RWPE1 (cell line): ENCODE results near the gene CARM1.
A peak's percentile ranks its signal among the peaks of the same experiment; 100 is the strongest.

ENCODE experiments used
- CTCF ChIA-PET: fragments of 350-600 bp; sonication (Branson Sonifier 250); formaldehyde crosslinking; extraction: SDS; loops from one replicate; lab custom pipeline; 2021; lab: Yijun Ruan, JAX
- POLR2A ChIA-PET: fragments of 400-600 bp; formaldehyde crosslinking; extraction: SDS; loops from one replicate; lab custom pipeline; 2020; ENCODE audit warnings: antibody characterized with exemption; ENCODE audit not compliant: low non-redundant PET; lab: Yijun Ruan, JAX
- DNase-seq: peaks from one replicate; pipeline ENCODE4 v3.0.0; 2012; ENCODE audit warnings: low spot score
- H3K27ac ChIP-seq: fragments of 450-650 bp; 2 replicates; pipeline ENCODE4 v1.5.1; 2017
- TF ChIP-seq, protein P1 (sequence below): fragments of 450-650 bp; conservative IDR thresholded peaks from 2 replicates; pipeline ENCODE4 v1.5.1; 2017; ENCODE audit warnings: low read depth, mild to moderate bottlenecking

The CARM1 gene

DNA sequence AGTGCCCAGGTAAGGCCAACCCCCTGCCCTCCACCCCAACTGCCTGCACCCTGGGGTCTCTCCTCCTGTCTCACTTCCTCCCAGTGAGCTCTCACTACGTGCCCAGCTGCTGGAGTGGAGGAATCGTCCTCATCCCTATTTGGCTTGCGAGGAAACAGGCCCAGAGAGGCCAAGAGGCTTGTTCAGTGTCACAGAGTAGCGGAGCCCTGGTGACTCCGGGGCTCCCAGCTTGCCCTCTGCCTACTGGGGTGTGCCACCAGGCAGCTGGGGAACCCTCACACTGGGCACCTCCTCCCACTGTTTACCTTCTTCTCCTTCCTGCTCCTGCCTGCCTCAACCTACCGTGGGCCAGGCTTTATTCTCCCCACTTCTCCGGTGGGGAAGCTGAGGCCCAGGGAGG lies 41.0 kb upstream of the CARM1 start:
- H3K27ac ChIP-seq = peak overlapping the region; percentile 41
- TF ChIP-seq, protein P1, sequence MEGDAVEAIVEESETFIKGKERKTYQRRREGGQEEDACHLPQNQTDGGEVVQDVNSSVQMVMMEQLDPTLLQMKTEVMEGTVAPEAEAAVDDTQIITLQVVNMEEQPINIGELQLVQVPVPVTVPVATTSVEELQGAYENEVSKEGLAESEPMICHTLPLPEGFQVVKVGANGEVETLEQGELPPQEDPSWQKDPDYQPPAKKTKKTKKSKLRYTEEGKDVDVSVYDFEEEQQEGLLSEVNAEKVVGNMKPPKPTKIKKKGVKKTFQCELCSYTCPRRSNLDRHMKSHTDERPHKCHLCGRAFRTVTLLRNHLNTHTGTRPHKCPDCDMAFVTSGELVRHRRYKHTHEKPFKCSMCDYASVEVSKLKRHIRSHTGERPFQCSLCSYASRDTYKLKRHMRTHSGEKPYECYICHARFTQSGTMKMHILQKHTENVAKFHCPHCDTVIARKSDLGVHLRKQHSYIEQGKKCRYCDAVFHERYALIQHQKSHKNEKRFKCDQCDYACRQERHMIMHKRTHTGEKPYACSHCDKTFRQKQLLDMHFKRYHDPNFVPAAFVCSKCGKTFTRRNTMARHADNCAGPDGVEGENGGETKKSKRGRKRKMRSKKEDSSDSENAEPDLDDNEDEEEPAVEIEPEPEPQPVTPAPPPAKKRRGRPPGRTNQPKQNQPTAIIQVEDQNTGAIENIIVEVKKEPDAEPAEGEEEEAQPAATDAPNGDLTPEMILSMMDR = no peak
- POLR2A ChIA-PET = no interaction called here
- DNase-seq = no peak
- CTCF ChIA-PET = interaction anchor here (0.5 to 2.0 kb wide), 5 partner anchors 17 to 356 kb away, joined by 3 to 9 read pairs (median 3); partner anchors contain the start of gene DNM2

DNA sequence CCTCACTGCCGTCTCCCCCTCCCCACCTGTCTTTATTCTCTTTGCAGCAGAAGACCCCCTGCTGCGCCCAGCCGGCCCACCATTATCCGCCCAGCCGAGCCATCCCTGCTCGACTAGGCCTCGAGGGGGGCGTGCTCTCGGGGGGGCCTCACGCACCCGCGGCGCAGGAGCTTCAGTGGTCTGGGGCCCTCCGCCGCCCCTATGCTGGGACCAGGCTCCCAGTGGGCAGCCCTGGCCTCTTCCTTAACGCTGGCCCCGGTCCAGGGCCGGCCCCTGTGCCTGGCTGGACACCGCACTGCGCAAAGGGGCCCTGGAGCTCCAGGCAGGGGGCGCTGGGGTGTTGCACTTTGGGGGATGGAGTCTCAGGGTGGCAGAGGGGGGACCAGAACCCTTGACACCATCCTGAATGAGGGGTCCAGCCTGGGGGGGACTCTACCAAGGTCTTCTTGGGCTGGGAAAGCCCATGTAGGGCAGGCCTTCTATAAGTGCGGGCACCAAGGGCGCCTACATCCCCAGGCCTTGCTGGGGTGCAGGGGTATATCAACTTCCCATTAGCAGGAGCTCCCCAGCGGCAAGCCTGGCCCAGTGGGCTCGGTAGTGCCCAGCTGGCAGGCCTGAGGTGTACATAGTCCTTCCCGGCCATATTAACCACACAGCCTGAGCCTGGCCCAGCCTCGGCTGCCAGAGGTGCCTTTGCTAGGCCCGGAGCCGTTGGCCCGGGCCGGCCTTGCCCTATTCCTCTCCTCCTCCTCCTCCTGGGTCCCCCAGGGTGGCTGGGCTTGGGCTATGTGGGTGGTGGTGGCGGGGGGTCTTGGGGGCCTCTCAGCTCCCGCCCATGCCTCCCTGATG lies 40.2 kb upstream of the CARM1 start:
- CTCF ChIA-PET = interaction anchor here (0.5 to 2.0 kb wide), 6 partner anchors 18 to 357 kb away, joined by 3 to 9 read pairs (median 3); partner anchors contain the start of gene DNM2
- TF ChIP-seq, protein P1 = no peak
- POLR2A ChIA-PET = no interaction called here
- no peak for DNase-seq
- H3K27ac ChIP-seq = peak overlapping the region; percentile 54

DNA sequence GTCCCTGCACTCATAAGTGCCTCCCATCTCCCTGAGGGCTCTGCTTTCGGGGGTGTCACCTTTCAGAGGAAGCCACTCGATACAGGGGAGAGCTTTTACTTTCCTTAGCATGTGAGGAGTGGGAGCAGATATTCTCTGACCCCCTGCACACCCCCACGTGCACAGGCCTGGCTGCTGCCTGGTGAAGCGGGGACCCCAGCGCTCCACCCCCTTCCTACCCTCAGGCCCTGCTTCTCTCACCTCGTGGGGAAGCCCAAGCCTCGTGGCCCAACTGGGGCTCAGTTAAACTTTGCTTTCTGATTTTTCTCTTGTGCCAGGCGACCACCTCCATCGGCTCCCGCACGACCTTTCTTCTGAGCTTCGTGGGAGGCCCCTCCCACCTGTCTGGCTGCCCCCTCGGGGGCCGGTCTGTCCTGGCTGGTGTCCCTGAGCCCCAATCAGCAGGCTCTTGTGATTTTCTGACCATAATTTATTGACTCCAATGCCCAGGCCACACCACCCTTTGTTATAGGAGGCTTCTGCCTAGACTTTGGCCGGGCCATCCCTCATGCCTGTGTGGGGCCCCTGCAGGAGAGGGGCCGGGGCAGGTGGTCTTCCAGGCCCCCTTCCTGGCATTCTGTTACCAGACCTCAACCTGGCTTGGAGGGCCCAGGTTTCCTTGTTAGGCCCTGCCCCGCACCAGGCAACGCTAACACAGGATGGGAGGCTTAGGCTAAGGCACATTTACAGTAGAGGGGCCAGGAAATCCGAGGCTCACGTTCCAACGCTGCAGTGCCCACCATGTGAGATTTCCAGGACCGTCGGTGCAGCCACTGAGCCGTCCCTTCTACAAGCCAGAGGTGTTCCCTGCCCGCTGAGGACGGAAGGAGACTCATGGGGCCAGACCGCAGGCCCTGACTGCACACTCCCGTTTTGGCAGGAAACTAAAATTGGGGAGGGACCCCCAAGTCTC lies 39.1 kb upstream of the CARM1 start:
- H3K27ac ChIP-seq = peak overlapping the region; percentile 54
- DNase-seq = no peak
- POLR2A ChIA-PET = no interaction called here
- TF ChIP-seq, protein P1 = no peak
- CTCF ChIA-PET = interaction anchor here (0.6 kb wide), 2 partner anchors 31 to 115 kb away, joined by 3 to 4 read pairs; no protein-coding TSS in a partner anchor

DNA sequence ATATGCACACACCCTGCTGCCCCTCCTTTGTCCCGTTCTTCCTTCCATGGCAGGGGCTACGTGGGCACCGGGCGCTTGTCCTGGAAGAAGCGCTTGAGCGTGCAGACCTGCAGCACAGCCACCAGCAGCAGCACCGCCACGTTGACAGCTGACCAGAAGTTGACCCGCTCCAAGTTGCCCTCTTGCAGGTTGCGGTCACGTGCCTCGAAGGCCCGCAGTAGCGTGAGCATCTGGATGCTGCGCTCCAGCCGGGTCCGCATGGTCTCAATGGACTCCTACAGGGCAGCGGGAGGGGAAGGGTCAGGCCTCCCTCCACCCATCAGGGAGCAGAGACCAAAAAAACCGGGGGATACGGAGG lies 38.4 kb upstream of the CARM1 start:
- DNase-seq = no peak
- ChIA-PET POLR2A (no interaction called here), CTCF (no interaction called here)
- TF ChIP-seq, protein P1 = no peak
- H3K27ac ChIP-seq = peak overlapping the region; percentile 54

DNA sequence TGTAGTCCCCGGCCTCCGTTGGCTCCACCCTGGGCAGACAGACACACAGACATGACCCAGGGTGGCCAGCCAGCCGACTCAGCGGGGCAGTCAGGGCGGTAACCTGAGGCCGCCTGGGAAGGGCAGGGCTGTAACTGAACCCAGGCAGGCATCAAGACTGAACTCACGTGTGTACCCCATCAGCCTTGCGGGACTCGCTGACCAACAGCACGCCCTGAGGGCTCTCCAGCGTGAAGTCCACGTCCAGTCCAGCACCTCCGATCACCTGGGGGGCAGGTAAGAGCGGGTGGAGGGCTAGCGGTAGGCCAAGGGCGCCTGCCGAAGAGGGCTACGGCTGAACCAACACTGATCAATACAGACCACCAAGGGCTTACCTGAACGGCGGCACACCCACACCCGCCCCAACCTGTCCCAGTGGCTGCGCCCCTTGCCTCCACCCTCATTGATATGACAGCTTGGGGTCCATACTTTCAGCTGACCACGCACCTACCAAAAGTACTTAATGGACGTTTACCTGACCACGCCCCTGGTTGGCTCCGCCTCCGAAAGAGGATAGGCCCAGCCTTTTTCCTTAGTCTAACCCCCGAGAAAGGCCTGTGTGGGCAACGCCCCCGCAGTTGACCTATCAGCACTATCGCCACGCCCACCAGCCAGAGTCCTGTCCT lies 36.1 kb upstream of the CARM1 start:
- peak; percentile 99 for DNase-seq
- CTCF ChIA-PET = interaction anchor here (2.1 kb wide), 1 partner anchor 29 kb away, joined by 8 read pairs; no protein-coding TSS in a partner anchor
- POLR2A ChIA-PET = no interaction called here
- peak overlapping the region; percentile 95 for H3K27ac ChIP-seq
- TF ChIP-seq, protein P1 = no peak
